Fibroblast of skin of right biceps (primary cell): ENCODE results near the gene SH2D1B.

Source experiments
- DNase-seq: peaks from one replicate; pipeline ENCODE4 v3.0.0-alpha.2; 2013

The SH2D1B gene

GRCh38 chr1:162380061-162380846 is 31.7 kb downstream of the SH2D1B start:
- DNase-seq: no peak

GRCh38 chr1:162376691-162377090 is 35.2 kb downstream of the SH2D1B start, which contains the start of gene SPATA46:
Gene SPATA46, minus strand, starts transcription at chr1:162376854. Its CDS starts 64 bp downstream, at chr1:162376790.
- DNase-seq: no peak

GRCh38 chr1:162375463-162375862 is 36.5 kb downstream of the SH2D1B start:
- DNase-seq: no peak

GRCh38 chr1:162374406-162374805 is 37.5 kb downstream of the SH2D1B start:
- DNase-seq: no peak

GRCh38 chr1:162373541-162374260 is 38.2 kb downstream of the SH2D1B start:
- DNase-seq: peak; percentile 12

GRCh38 chr1:162373072-162373427 is 38.9 kb downstream of the SH2D1B start:
- no peak for DNase-seq

- no peak for DNase-seq
These were observed 39.5 kb downstream of the SH2D1B start for GRCh38 chr1:162372159-162373071.

GRCh38 chr1:162371611-162372010 is 40.3 kb downstream of the SH2D1B start:
- DNase-seq: peak; percentile 22

- no peak for DNase-seq
These were observed 41.2 kb downstream of the SH2D1B start for GRCh38 chr1:162370721-162371120.

- no peak for DNase-seq
These were observed 41.8 kb downstream of the SH2D1B start for GRCh38 chr1:162370161-162370560.

GRCh38 chr1:162369571-162369970 is 42.4 kb downstream of the SH2D1B start:
- DNase-seq: no peak

GRCh38 chr1:162368451-162368850 is 43.5 kb downstream of the SH2D1B start:
- no peak for DNase-seq

GRCh38 chr1:162367772-162368171 is 44.2 kb downstream of the SH2D1B start:
- no peak for DNase-seq

GRCh38 chr1:162367073-162367472 is 44.9 kb downstream of the SH2D1B start:
- DNase-seq: peak; percentile 8

- no peak for DNase-seq
These were observed 45.3 kb downstream of the SH2D1B start for GRCh38 chr1:162366671-162367070.

GRCh38 chr1:162366149-162366548 is 45.8 kb downstream of the SH2D1B start:
- no peak for DNase-seq

GRCh38 chr1:162365284-162366020 is 46.5 kb downstream of the SH2D1B start:
- DNase-seq: no peak

GRCh38 chr1:162364498-162364897 is 47.4 kb downstream of the SH2D1B start:
- peak; percentile 9 for DNase-seq

GRCh38 chr1:162363823-162364222 is 48.1 kb downstream of the SH2D1B start:
- DNase-seq: no peak

GRCh38 chr1:162361349-162361748 is 50.6 kb downstream of the SH2D1B start:
- DNase-seq: no peak

- DNase-seq: no peak
These were observed 51.1 kb downstream of the SH2D1B start for GRCh38 chr1:162360874-162361260.

GRCh38 chr1:162360237-162360873 is 51.6 kb downstream of the SH2D1B start:
- DNase-seq: no peak
